Neural progenitor cell (in vitro differentiated cells): ENCODE measurements around the gene NTM. TPM values are rescaled to one million over a fixed set of nuclear protein-coding genes. Genes with fewer than 3 reads are reported as not detected.
"Not testable (repeated sequence)": the region's sequence is repeated elsewhere in the genome, so short reads cannot be mapped to it uniquely, and the experiment has no call there.

Source experiments
- DNase-seq: peaks from one replicate; pipeline ENCODE4 v3.0.0-alpha.2; 2016; ENCODE audit warnings: low spot score
- H2AFZ ChIP-seq: fragments of 200-600 bp; sonication (generic); replicated peaks from 2 replicates; pipeline ENCODE4 v1.6.1; 2016; ENCODE audit warnings: antibody characterized with exemption
- H3F3A ChIP-seq: fragments of 200-600 bp; sonication (generic); 2 replicates; pipeline ENCODE4 v1.6.1; 2016; ENCODE audit warnings: antibody characterized with exemption, low read depth
- H3K27ac ChIP-seq: fragments of 200-600 bp; sonication (generic); 2 replicates; pipeline ENCODE4 v1.5.1; 2016; ENCODE audit warnings: mild to moderate bottlenecking
- H3K27me3 ChIP-seq: fragments of 200-600 bp; sonication (generic); 2 replicates; pipeline ENCODE4 v1.6.1; 2016; ENCODE audit warnings: mild to moderate bottlenecking, moderate library complexity
- H3K36me3 ChIP-seq: fragments of 200-600 bp; sonication (generic); 2 replicates; pipeline ENCODE4 v1.5.1; 2016
- H3K4me1 ChIP-seq: fragments of 200-600 bp; sonication (generic); 2 replicates; pipeline ENCODE4 v1.6.1; 2016; ENCODE audit warnings: mixed run types
- H3K4me2 ChIP-seq: fragments of 200-600 bp; sonication (generic); 2 replicates; pipeline ENCODE4 v1.6.1; 2016
- H3K4me3 ChIP-seq: fragments of 200-600 bp; sonication (generic); 2 replicates; pipeline ENCODE4 v1.5.1; 2016
- H3K79me2 ChIP-seq: fragments of 200-600 bp; sonication (generic); 2 replicates; pipeline ENCODE4 v1.6.1; 2016; ENCODE audit warnings: low read depth
- H3K9ac ChIP-seq: fragments of 200-600 bp; sonication (generic); 2 replicates; pipeline ENCODE4 v1.6.1; 2016
- H3K9me3 ChIP-seq: fragments of 200-600 bp; sonication (generic); 2 replicates; pipeline ENCODE4 v1.5.1; 2016; ENCODE audit warnings: low read depth
- H4K20me1 ChIP-seq: fragments of 200-600 bp; sonication (generic); 2 replicates; pipeline ENCODE4 v1.6.1; 2016; ENCODE audit warnings: low read depth
- H3K27ac Mint-ChIP-seq: 3 replicates; pipeline ENCODE4 v1.8.0; 2021; ENCODE audit warnings: mixed read lengths
- H3K27me3 Mint-ChIP-seq: 2 replicates; pipeline ENCODE4 v1.8.0; 2022; ENCODE audit warnings: low read depth, mild to moderate bottlenecking, inconsistent platforms, moderate library complexity, mixed read lengths; ENCODE audit not compliant: insufficient read depth
- H3K36me3 Mint-ChIP-seq: 3 replicates; pipeline ENCODE4 v1.8.0; 2021; ENCODE audit warnings: mixed read lengths
- H3K4me1 Mint-ChIP-seq: 3 replicates; pipeline ENCODE4 v1.8.0; 2021; ENCODE audit warnings: mixed read lengths
- H3K4me3 Mint-ChIP-seq: 3 replicates; pipeline ENCODE4 v1.8.0; 2021; ENCODE audit warnings: mild to moderate bottlenecking, moderate library complexity, mixed read lengths
- H3K9me3 Mint-ChIP-seq: 3 replicates; pipeline ENCODE4 v1.8.0; 2020; ENCODE audit warnings: mixed read lengths
- CTCF ChIP-seq: fragments of 200-600 bp; sonication (generic); IDR thresholded peaks from 2 replicates; pipeline ENCODE4 v1.5.1; 2017; ENCODE audit warnings: antibody characterized with exemption, mild to moderate bottlenecking
- EZH2 ChIP-seq: fragments of 200-600 bp; sonication (generic); IDR thresholded peaks from 2 replicates; pipeline ENCODE4 v1.6.1; 2017; ENCODE audit warnings: antibody characterized with exemption, mild to moderate bottlenecking, moderate library complexity
- EZH2phosphoT487 ChIP-seq: fragments of 200-600 bp; sonication (generic); IDR thresholded peaks from 2 replicates; pipeline ENCODE4 v1.6.1; 2017; ENCODE audit warnings: antibody characterized with exemption
- total RNA-seq: library from RNA; depleted of rRNA; stranded (reverse); fragments of >200 nt; gene quantifications from 2 replicates; pipeline ENCODE4 v1.2.3, GENCODE V29; 2015; ENCODE audit warnings: low replicate concordance

The NTM gene
- total RNA-seq, 1 donor from 2014 or later = 4.3 TPM

- Histone ChIP-seq H3K4me2 (no peak overlapping the region), H3K79me2 (no peaks in the 10 kb centered on the region), H3K36me3 (no peaks in the 10 kb centered on the region), H3K9me3 (no peaks in the 10 kb centered on the region), H3K27me3 (no peaks in the 10 kb centered on the region), H3K4me1 (no peaks in the 10 kb centered on the region), H2AFZ (no peak overlapping the region), H4K20me1 (no peaks in the 10 kb centered on the region), H3F3A (no peaks in the 10 kb centered on the region), H3K27ac (no peak overlapping the region), H3K9ac (no peak overlapping the region), H3K4me3 (no peak overlapping the region)
- Mint-ChIP-seq H3K9me3 (no peaks in the 10 kb centered on the region), H3K36me3 (no peaks in the 10 kb centered on the region), H3K27me3 (peaks cover 7% of the 10 kb centered on the region), H3K4me3 (no peak overlapping the region), H3K4me1 (no peaks in the 10 kb centered on the region), H3K27ac (no peak overlapping the region)
- TF ChIP-seq CTCF = no peak
- no peak for TF ChIP-seq EZH2phosphoT487
- DNase-seq = no peak
These were observed 53.3 kb downstream of the NTM start for GRCh38 chr11:131423688-131424087.

GRCh38 chr11:131424257-131424876, 54.0 kb downstream of the NTM start:
- not testable (repeated sequence) for H3K9me3 ChIP-seq, H3K4me3 Mint-ChIP-seq, H3K4me1 Mint-ChIP-seq, H3K9me3 Mint-ChIP-seq, H3K4me2 ChIP-seq, H4K20me1 ChIP-seq, H3K27ac Mint-ChIP-seq, H3K27me3 ChIP-seq, DNase-seq, H3K27me3 Mint-ChIP-seq, H3K36me3 Mint-ChIP-seq, H3K79me2 ChIP-seq, H3F3A ChIP-seq, H3K27ac ChIP-seq, H2AFZ ChIP-seq, H3K36me3 ChIP-seq, H3K4me1 ChIP-seq, H3K4me3 ChIP-seq, H3K9ac ChIP-seq

GRCh38 chr11:131425285-131425684, 54.9 kb downstream of the NTM start:
- no peak overlapping the region for H3K9ac ChIP-seq
- no peak overlapping the region for H3K4me2 ChIP-seq
- H3K79me2 ChIP-seq = no peaks in the 10 kb centered on the region
- H3K4me3 Mint-ChIP-seq = no peak overlapping the region
- H3K4me3 ChIP-seq = no peak overlapping the region
- no peaks in the 10 kb centered on the region for H3K9me3 Mint-ChIP-seq
- H3K4me1 ChIP-seq = no peaks in the 10 kb centered on the region
- no peaks in the 10 kb centered on the region for H3K9me3 ChIP-seq
- no peak for TF ChIP-seq CTCF
- TF ChIP-seq EZH2phosphoT487 = no peak
- no peak for TF ChIP-seq EZH2
- H3K27me3 ChIP-seq = no peaks in the 10 kb centered on the region
- no peak for DNase-seq
- no peak overlapping the region for H2AFZ ChIP-seq
- H3K27ac Mint-ChIP-seq = no peak overlapping the region
- H3K27me3 Mint-ChIP-seq = peaks cover 7% of the 10 kb centered on the region
- no peaks in the 10 kb centered on the region for H3F3A ChIP-seq
- H3K27ac ChIP-seq = no peak overlapping the region
- H3K4me1 Mint-ChIP-seq = no peaks in the 10 kb centered on the region
- no peaks in the 10 kb centered on the region for H4K20me1 ChIP-seq
- no peaks in the 10 kb centered on the region for H3K36me3 Mint-ChIP-seq
- no peaks in the 10 kb centered on the region for H3K36me3 ChIP-seq

- H3K4me1 Mint-ChIP-seq = no peaks in the 10 kb centered on the region
- Histone ChIP-seq H3K27me3 (no peaks in the 10 kb centered on the region), H3K9me3 (no peaks in the 10 kb centered on the region), H3K79me2 (no peaks in the 10 kb centered on the region), H3K36me3 (no peaks in the 10 kb centered on the region), H4K20me1 (no peaks in the 10 kb centered on the region), H3K4me2 (no peak overlapping the region), H3K4me1 (no peaks in the 10 kb centered on the region), H3F3A (no peaks in the 10 kb centered on the region), H3K9ac (no peak overlapping the region), H3K27ac (no peak overlapping the region), H3K4me3 (no peak overlapping the region), H2AFZ (no peak overlapping the region)
- no peak overlapping the region for H3K27ac Mint-ChIP-seq
- TF ChIP-seq EZH2phosphoT487 (no peak), EZH2 (no peak), CTCF (no peak)
- peaks cover 2% of the 10 kb centered on the region for H3K27me3 Mint-ChIP-seq
- no peak for DNase-seq
- H3K36me3 Mint-ChIP-seq = no peaks in the 10 kb centered on the region
- no peaks in the 10 kb centered on the region for H3K9me3 Mint-ChIP-seq
- H3K4me3 Mint-ChIP-seq = no peak overlapping the region
These were observed 58.4 kb downstream of the NTM start for GRCh38 chr11:131428853-131429252.
